ENCODE measurements around the gene MFRP.

MFRP gene

GRCh38 chr11:119373059-119373920 lies 26.8 kb upstream of the MFRP start:
- DNase-seq (ENCODE audit: low read depth, low spot score): no peak

- no peak for DNase-seq (ENCODE audit: low read depth, low spot score)
Measured at GRCh38 chr11:119372260-119373058, 26.0 kb upstream of the MFRP start.

GRCh38 chr11:119371778-119372182 lies 25.3 kb upstream of the MFRP start:
- no peak for DNase-seq (ENCODE audit: low read depth, low spot score)

- no peak for DNase-seq (ENCODE audit: low read depth, low spot score)
Measured at GRCh38 chr11:119371067-119371601, 24.6 kb upstream of the MFRP start.

- DNase-seq (ENCODE audit: low read depth, low spot score): no peak
Measured at GRCh38 chr11:119370486-119371046, 24.1 kb upstream of the MFRP start.

- DNase-seq (ENCODE audit: low read depth, low spot score): no peak
Measured at GRCh38 chr11:119369132-119369925, 22.8 kb upstream of the MFRP start.

GRCh38 chr11:119368121-119369034 lies 21.9 kb upstream of the MFRP start:
- no peak for DNase-seq (ENCODE audit: low read depth, low spot score)

GRCh38 chr11:119367661-119368120 lies 21.2 kb upstream of the MFRP start:
- DNase-seq (ENCODE audit: low read depth, low spot score): no peak

GRCh38 chr11:119366690-119367620 lies 20.4 kb upstream of the MFRP start:
- DNase-seq (ENCODE audit: low read depth, low spot score): no peak

- no peak for DNase-seq (ENCODE audit: low read depth, low spot score)
Measured at GRCh38 chr11:119365071-119365591, 18.6 kb upstream of the MFRP start.

GRCh38 chr11:119363851-119364590 lies 17.5 kb upstream of the MFRP start:
- DNase-seq (ENCODE audit: low read depth, low spot score): no peak

- DNase-seq (ENCODE audit: low read depth, low spot score): no peak
Measured at GRCh38 chr11:119363081-119363850, 16.8 kb upstream of the MFRP start.

- DNase-seq (ENCODE audit: low read depth, low spot score): no peak
Measured at GRCh38 chr11:119362741-119363080, 16.2 kb upstream of the MFRP start.

- DNase-seq (ENCODE audit: low read depth, low spot score): no peak
Measured at GRCh38 chr11:119361941-119362725, 15.6 kb upstream of the MFRP start.

GRCh38 chr11:119361056-119361787 lies 14.7 kb upstream of the MFRP start:
- DNase-seq (ENCODE audit: low read depth, low spot score): no peak
